Right lobe of liver (tissue), 4 donors: ENCODE measurements around the gene SCTR.

ENCODE experiments used
- CTCF ChIP-seq, 4 donors: fragments of 200-600 bp in 3 of 4; fragments of 450-650 bp in 1 of 4; IDR thresholded peaks; one replicate each; pipeline versions ENCODE4 v1.5.1 to v1.8.0; 2016 to 2022; ENCODE audit warnings: antibody characterized with exemption in 4 of 4, mild to moderate bottlenecking in 2 of 4
- POLR2A ChIP-seq: fragments of 450-650 bp; IDR thresholded peaks from one replicate; pipeline ENCODE4 v1.6.1; 2017; ENCODE audit warnings: antibody characterized with exemption, mild to moderate bottlenecking
- donor health status: DM: no; HTN: no; CAD: no.
- donor health status: DM: no; HTN: no; CAD: no.
- donor health status: DM: no; HTN: yes; CAD: no.

DNA sequence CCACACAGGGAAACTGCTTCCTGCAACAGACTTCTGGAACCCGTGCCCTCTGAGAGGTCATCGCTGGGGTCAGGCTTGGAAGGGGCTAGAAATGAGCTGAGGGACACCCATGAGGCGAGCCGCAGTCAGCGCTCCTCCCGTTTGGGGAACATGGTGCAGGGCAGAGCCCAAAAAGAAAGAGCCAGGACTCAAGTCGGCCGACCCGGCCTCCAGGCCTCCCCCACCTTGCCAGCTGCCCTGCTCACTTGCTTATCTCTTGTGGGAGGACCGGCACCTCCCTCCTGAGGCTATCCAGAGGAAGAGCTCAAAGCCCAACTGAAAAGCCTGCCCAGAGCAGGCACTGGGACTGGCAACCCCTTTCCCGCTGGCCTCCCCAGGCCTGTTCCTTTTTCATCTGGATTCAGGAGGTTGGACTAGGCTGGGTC lies 43.6 kb downstream of the SCTR start:
- no peak for TF ChIP-seq CTCF (IDR thresholded peaks at IDR 0.05)
- no peak for TF ChIP-seq POLR2A
